NT2/D1 (cell line): ENCODE results near the gene UGT1A3.

Experiments
- SUZ12 ChIP-seq: IDR thresholded peaks from 2 replicates; pipeline ENCODE4 v1.6.1; 2011; ENCODE audit not compliant: insufficient read length, insufficient read depth; ENCODE audit errors: extremely low read depth
- YY1 ChIP-seq: IDR thresholded peaks from 2 replicates; pipeline ENCODE4 v1.6.1; 2011; ENCODE audit not compliant: insufficient read length, insufficient read depth
- ZNF274 ChIP-seq: IDR thresholded peaks from 2 replicates; pipeline ENCODE4 v1.6.1; 2011; ENCODE audit warnings: mild to moderate bottlenecking, low read depth, low read length

DNA sequence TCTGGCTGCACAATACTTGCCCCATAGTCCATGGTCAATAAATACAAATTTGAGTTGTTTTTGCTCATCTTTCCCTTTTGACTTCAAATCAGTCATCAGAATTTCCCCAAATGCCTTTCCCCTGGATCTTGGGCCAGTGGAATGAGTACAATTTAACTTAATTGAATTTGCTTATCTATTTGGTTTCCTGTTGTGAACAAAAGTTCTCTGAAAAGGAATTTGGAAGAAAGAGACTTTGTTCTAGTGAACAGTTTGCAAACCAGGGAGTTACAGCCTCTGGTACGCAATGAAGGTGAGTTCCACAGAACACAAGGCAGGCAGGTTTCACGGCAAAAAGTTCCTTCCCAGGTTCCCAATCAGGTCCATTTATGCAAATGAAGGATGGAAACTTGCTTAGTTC lies 30.0 kb downstream of the UGT1A3 start:
- TF ChIP-seq YY1 = no peak
- no peak for TF ChIP-seq ZNF274
- TF ChIP-seq SUZ12 = no peak
